NT2/D1 (cell line): ENCODE measurements around the gene ANK3.

Source experiments
- DNase-seq: peaks from one replicate; pipeline ENCODE4 v3.0.0-alpha.2; 2011; ENCODE audit warnings: low read depth, low spot score
- H3K27me3 ChIP-seq: 2 replicates; pipeline ENCODE4 v1.6.0; 2011; ENCODE audit warnings: mild to moderate bottlenecking; ENCODE audit not compliant: insufficient read length, insufficient read depth
- H3K36me3 ChIP-seq: 2 replicates; pipeline ENCODE4 v1.6.1; 2011; ENCODE audit warnings: mild to moderate bottlenecking, low read length, mixed read lengths; ENCODE audit not compliant: insufficient read depth, insufficient read length
- H3K4me1 ChIP-seq: 2 replicates; pipeline ENCODE4 v1.5.1; 2011; ENCODE audit not compliant: insufficient read depth, insufficient read length
- H3K4me3 ChIP-seq: 2 replicates; pipeline ENCODE4 v1.5.1; 2011; ENCODE audit warnings: low read depth; ENCODE audit not compliant: insufficient read length
- H3K9ac ChIP-seq: 2 replicates; pipeline ENCODE4 v1.6.0; 2011; ENCODE audit warnings: low read depth; ENCODE audit not compliant: insufficient read length
- H3K9me3 ChIP-seq: 2 replicates; pipeline ENCODE4 v1.5.1; 2011; ENCODE audit warnings: mild to moderate bottlenecking, low read length; ENCODE audit not compliant: insufficient read depth
- SUZ12 ChIP-seq: IDR thresholded peaks from 2 replicates; pipeline ENCODE4 v1.6.1; 2011; ENCODE audit not compliant: insufficient read length, insufficient read depth; ENCODE audit errors: extremely low read depth
- YY1 ChIP-seq: IDR thresholded peaks from 2 replicates; pipeline ENCODE4 v1.6.1; 2011; ENCODE audit not compliant: insufficient read length, insufficient read depth
- ZNF274 ChIP-seq: IDR thresholded peaks from 2 replicates; pipeline ENCODE4 v1.6.1; 2011; ENCODE audit warnings: mild to moderate bottlenecking, low read depth, low read length

The ANK3 gene

GRCh38 chr10:59976909-59977308 lies 412.8 kb downstream of the ANK3 start:
- Histone ChIP-seq H3K36me3 (no peaks in the 10 kb centered on the region), H3K4me3 (no peak overlapping the region), H3K27me3 (no peaks in the 10 kb centered on the region), H3K9ac (no peak overlapping the region), H3K4me1 (no peaks in the 10 kb centered on the region), H3K9me3 (peaks cover 4% of the 10 kb centered on the region; the same call in 1 of the 2 replicates)
- TF ChIP-seq YY1 (no peak), ZNF274 (no peak), SUZ12 (no peak)
- DNase-seq = no peak
